ENCODE results near the gene CEACAM19.

The CEACAM19 gene

DNA sequence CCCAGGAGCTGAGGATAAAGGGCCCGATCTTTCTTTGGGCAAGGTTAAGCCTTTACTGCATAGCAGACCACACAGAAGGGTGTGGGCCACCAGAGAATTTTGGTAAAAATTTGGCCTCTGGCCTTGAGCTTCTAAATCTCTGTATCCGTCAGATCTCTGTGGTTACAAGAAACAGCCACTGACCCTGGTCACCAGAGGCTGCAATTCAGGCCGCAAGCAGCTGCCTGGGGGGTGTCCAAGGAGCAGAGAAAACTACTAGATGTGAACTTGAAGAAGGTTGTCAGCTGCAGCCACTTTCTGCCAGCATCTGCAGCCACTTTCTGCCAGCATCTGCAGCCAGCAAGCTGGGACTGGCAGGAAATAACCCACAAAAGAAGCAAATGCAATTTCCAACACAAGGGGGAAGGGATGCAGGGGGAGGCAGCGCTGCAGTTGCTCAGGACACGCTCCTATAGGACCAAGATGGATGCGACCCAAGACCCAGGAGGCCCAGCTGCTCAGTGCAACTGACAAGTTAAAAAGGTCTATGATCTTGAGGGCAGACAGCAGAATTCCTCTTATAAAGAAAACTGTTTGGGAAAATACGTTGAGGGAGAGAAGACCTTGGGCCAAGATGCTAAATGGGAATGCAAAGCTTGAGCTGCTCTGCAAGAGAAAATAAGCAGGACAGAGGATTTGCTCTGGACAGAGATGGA lies 8.4 kb upstream of the CEACAM19 start:
- no peak for ATAC-seq
- no peak for TF ChIP-seq PPARA (CRISPR knock-in tag; IDR thresholded peaks at IDR 0.05; ENCODE audit: borderline replicate concordance)
- TF ChIP-seq, protein P1, sequence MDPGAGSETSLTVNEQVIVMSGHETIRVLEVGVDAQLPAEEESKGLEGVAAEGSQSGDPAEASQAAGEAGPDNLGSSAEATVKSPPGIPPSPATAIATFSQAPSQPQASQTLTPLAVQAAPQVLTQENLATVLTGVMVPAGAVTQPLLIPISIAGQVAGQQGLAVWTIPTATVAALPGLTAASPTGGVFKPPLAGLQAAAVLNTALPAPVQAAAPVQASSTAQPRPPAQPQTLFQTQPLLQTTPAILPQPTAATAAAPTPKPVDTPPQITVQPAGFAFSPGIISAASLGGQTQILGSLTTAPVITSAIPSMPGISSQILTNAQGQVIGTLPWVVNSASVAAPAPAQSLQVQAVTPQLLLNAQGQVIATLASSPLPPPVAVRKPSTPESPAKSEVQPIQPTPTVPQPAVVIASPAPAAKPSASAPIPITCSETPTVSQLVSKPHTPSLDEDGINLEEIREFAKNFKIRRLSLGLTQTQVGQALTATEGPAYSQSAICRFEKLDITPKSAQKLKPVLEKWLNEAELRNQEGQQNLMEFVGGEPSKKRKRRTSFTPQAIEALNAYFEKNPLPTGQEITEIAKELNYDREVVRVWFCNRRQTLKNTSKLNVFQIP (CRISPR knock-in tag; IDR thresholded peaks at IDR 0.05; ENCODE audit: borderline replicate concordance, low read depth): no peak
- TF ChIP-seq GLIS3 (CRISPR knock-in tag; IDR thresholded peaks at IDR 0.05): no peak
- no peak for TF ChIP-seq ZNF565 (CRISPR knock-in tag; conservative IDR thresholded peaks at IDR 0.05; ENCODE audit: low read depth)
- TF ChIP-seq BACH2 (CRISPR knock-in tag; IDR thresholded peaks at IDR 0.05; ENCODE audit: borderline replicate concordance): no peak

DNA sequence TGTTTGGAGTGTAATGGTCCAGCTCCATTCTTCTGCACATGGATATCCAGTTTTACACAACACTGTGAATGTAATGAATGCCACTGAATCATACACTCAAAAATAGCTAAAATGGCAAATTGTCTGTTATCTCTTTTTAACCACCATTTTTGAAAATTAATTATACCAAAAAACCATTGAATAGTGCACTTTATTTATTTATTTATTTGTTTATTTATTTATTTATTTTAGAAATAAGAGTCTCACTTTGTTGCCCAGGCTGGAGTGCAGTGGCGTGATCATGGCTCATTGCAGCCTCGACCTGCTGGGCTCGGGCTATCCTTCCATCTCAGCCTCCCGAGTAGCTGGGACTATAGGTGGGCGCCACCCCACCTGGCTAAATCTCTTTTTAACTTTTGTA lies 7.3 kb upstream of the CEACAM19 start:
- TF ChIP-seq GLIS3 (CRISPR knock-in tag; IDR thresholded peaks at IDR 0.05) (no peak), OSR1 (CRISPR knock-in tag; IDR thresholded peaks at IDR 0.05) (no peak), ZFP3 (CRISPR knock-in tag; IDR thresholded peaks at IDR 0.05) (no peak)
- ATAC-seq: no peak

- TF ChIP-seq ISL1 (CRISPR knock-in tag; IDR thresholded peaks at IDR 0.05) (no peak), ZNF70 (CRISPR knock-in tag; IDR thresholded peaks at IDR 0.05) (no peak), BACH2 (CRISPR knock-in tag; IDR thresholded peaks at IDR 0.05; ENCODE audit: borderline replicate concordance) (no peak), ZFP3 (CRISPR knock-in tag; IDR thresholded peaks at IDR 0.05) (no peak), ZC3H10 (CRISPR knock-in tag; IDR thresholded peaks at IDR 0.05) (no peak), SNAI2 (CRISPR knock-in tag; IDR thresholded peaks at IDR 0.05) (no peak), PPARA (CRISPR knock-in tag; IDR thresholded peaks at IDR 0.05; ENCODE audit: borderline replicate concordance) (no peak), OSR1 (CRISPR knock-in tag; IDR thresholded peaks at IDR 0.05) (no peak), TOX (CRISPR knock-in tag; IDR thresholded peaks at IDR 0.05; ENCODE audit: borderline replicate concordance) (no peak)
- TF ChIP-seq, protein P1 (CRISPR knock-in tag; IDR thresholded peaks at IDR 0.05; ENCODE audit: borderline replicate concordance, low read depth): no peak
- TF ChIP-seq, protein P2, sequence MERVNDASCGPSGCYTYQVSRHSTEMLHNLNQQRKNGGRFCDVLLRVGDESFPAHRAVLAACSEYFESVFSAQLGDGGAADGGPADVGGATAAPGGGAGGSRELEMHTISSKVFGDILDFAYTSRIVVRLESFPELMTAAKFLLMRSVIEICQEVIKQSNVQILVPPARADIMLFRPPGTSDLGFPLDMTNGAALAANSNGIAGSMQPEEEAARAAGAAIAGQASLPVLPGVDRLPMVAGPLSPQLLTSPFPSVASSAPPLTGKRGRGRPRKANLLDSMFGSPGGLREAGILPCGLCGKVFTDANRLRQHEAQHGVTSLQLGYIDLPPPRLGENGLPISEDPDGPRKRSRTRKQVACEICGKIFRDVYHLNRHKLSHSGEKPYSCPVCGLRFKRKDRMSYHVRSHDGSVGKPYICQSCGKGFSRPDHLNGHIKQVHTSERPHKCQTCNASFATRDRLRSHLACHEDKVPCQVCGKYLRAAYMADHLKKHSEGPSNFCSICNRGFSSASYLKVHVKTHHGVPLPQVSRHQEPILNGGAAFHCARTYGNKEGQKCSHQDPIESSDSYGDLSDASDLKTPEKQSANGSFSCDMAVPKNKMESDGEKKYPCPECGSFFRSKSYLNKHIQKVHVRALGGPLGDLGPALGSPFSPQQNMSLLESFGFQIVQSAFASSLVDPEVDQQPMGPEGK (CRISPR knock-in tag; IDR thresholded peaks at IDR 0.05; ENCODE audit: borderline replicate concordance): no peak
- ATAC-seq: no peak
These were observed 6.3 kb upstream of the CEACAM19 start for GRCh38 chr19:44664976-44665375.

- TF ChIP-seq OSR1 (CRISPR knock-in tag; IDR thresholded peaks at IDR 0.05) (no peak), ARNTL (CRISPR knock-in tag; IDR thresholded peaks at IDR 0.05; ENCODE audit: borderline replicate concordance, low read depth) (no peak), RARB (CRISPR knock-in tag; IDR thresholded peaks at IDR 0.05) (no peak), CSDC2 (CRISPR knock-in tag; IDR thresholded peaks at IDR 0.05) (no peak), SNAI2 (CRISPR knock-in tag; IDR thresholded peaks at IDR 0.05) (no peak), CREB5 (CRISPR knock-in tag; IDR thresholded peaks at IDR 0.05; ENCODE audit: low read depth) (no peak), TCF4 (CRISPR knock-in tag; IDR thresholded peaks at IDR 0.05; ENCODE audit: borderline replicate concordance) (no peak), ZNF565 (CRISPR knock-in tag; conservative IDR thresholded peaks at IDR 0.05; ENCODE audit: low read depth) (no peak), ZC3H10 (CRISPR knock-in tag; IDR thresholded peaks at IDR 0.05) (no peak)
- no peak; the same call in 2 of the 3 replicates for ATAC-seq
These were observed 4.3 kb upstream of the CEACAM19 start for GRCh38 chr19:44666852-44667556.
